Renal cortical epithelial cell (primary cell): ENCODE results near the gene ADORA3. TPM values are rescaled to one million over a fixed set of nuclear protein-coding genes. Genes with fewer than 3 reads are reported as not detected.
A peak's percentile ranks its signal among the peaks of the same experiment; 100 is the strongest.

Source experiments
- DNase-seq: peaks from one replicate; pipeline ENCODE4 v3.0.0-alpha.2; 2011; ENCODE audit warnings: low read depth
- total RNA-seq: library from RNA; depleted of rRNA; stranded (reverse); fragments of >200 nt; gene quantifications from 2 replicates; pipeline ENCODE4 v1.2.3, GENCODE V29; 2014

ADORA3 gene
- total RNA-seq, 1 donor from 2014 or later, result not detected

GRCh38 chr1:111507411-111508201 lies 4.2 kb upstream of the ADORA3 start:
- DNase-seq, result peak; percentile 59

- no peak for DNase-seq
These were observed 3.1 kb upstream of the ADORA3 start for GRCh38 chr1:111506561-111506960.

GRCh38 chr1:111505641-111506119 lies 2.2 kb upstream of the ADORA3 start:
- no peak for DNase-seq

GRCh38 chr1:111504097-111504496 lies 664 bp upstream of the ADORA3 start:
- DNase-seq, result no peak

- DNase-seq, result no peak
These were observed 1.8 kb downstream of the ADORA3 start for GRCh38 chr1:111501645-111502044.

GRCh38 chr1:111499026-111499785 lies 4.2 kb downstream of the ADORA3 start:
- DNase-seq, result peak; percentile 7

GRCh38 chr1:111497592-111497991 lies 5.8 kb downstream of the ADORA3 start:
- no peak for DNase-seq

GRCh38 chr1:111496398-111496797 lies 7.0 kb downstream of the ADORA3 start:
- DNase-seq, result no peak

- no peak for DNase-seq
These were observed 12.4 kb downstream of the ADORA3 start for GRCh38 chr1:111491070-111491469.

GRCh38 chr1:111490220-111490619 lies 13.2 kb downstream of the ADORA3 start:
- no peak for DNase-seq

GRCh38 chr1:111489604-111490003 lies 13.8 kb downstream of the ADORA3 start:
- DNase-seq, result no peak

- DNase-seq, result no peak
These were observed 14.8 kb downstream of the ADORA3 start for GRCh38 chr1:111488669-111489068.

- no peak for DNase-seq
These were observed 16.3 kb downstream of the ADORA3 start for GRCh38 chr1:111487133-111487532.

GRCh38 chr1:111486431-111486830 lies 17.0 kb downstream of the ADORA3 start:
- DNase-seq, result no peak

GRCh38 chr1:111484391-111485026 lies 18.9 kb downstream of the ADORA3 start:
- no peak for DNase-seq

GRCh38 chr1:111483876-111484275 lies 19.6 kb downstream of the ADORA3 start:
- DNase-seq, result no peak

- DNase-seq, result no peak
These were observed 20.3 kb downstream of the ADORA3 start for GRCh38 chr1:111483166-111483565.

- DNase-seq, result peak; percentile 52
These were observed 21.8 kb downstream of the ADORA3 start for GRCh38 chr1:111481387-111482221.

- no peak for DNase-seq
These were observed 22.8 kb downstream of the ADORA3 start for GRCh38 chr1:111480674-111481073.

- no peak for DNase-seq
These were observed 26.6 kb downstream of the ADORA3 start for GRCh38 chr1:111476761-111477309.

GRCh38 chr1:111476214-111476613 lies 27.2 kb downstream of the ADORA3 start:
- DNase-seq, result no peak
